GM12878 (cell line): ENCODE results near the gene FILIP1L. TPM values are rescaled to one million over a fixed set of nuclear protein-coding genes. Genes with fewer than 3 reads are reported as not detected.

Experiments
- ATAC-seq: fragments of 200-7000 bp; cut with Tn5 transposase; 3 replicates; pipeline ENCODE4 v1.9.1; 2020; ENCODE audit warnings: mild to moderate bottlenecking, moderate library complexity
- BruUV-seq: library from RNA; stranded (reverse); fragments of 400-500 nt; replicated peaks from 2 replicates; lab custom pipeline; 2021; lab: Mats Ljungman, UMichigan
- CTCF ChIA-PET: fragments of 300-600 bp; sonication (Branson Sonifier 250); formaldehyde crosslinking; extraction: SDS; loops from one replicate; lab custom pipeline; 2021; ENCODE audit warnings: inconsistent platforms; lab: Yijun Ruan, JAX
- POLR2A ChIA-PET: fragments of 350-600 bp; formaldehyde crosslinking; extraction: SDS; loops from one replicate; lab custom pipeline; 2021; ENCODE audit warnings: inconsistent platforms; lab: Charles Lee
- RAD21 ChIA-PET: fragments of 300-600 bp; sonication (Branson Sonifier 250); formaldehyde crosslinking; loops from one replicate; lab custom pipeline; 2023; ENCODE audit warnings: antibody characterized with exemption; ENCODE audit not compliant: unreplicated experiment; lab: Charles Lee
- SMC1A ChIA-PET: fragments of 300-600 bp; sonication (Branson Sonifier 250); formaldehyde crosslinking; loops from one replicate; lab custom pipeline; 2023; ENCODE audit not compliant: unreplicated experiment, uncharacterized antibody; lab: Charles Lee
- DNase-seq: peaks from one replicate; pipeline ENCODE4 v3.0.0-alpha.2; 2011; ENCODE audit warnings: low read depth, low spot score
- FAIRE-seq: peaks from 3 replicates; lab custom pipeline; 2011; peaks lifted over from hg19 to GRCh38; lab: Jason Lieb, UNC
- H2AFZ ChIP-seq: 2 replicates; pipeline ENCODE4 v1.6.0; 2011; ENCODE audit warnings: low read depth, low read length, control low read depth; ENCODE audit not compliant: control insufficient read depth
- H3K27ac ChIP-seq: 2 replicates; pipeline ENCODE4 v1.5.1; 2011; ENCODE audit warnings: control low read depth; ENCODE audit not compliant: control insufficient read depth, insufficient read depth
- H3K27me3 ChIP-seq, 2 experiments: replicated peaks in 1 of 2; 2 replicates each; pipeline versions ENCODE4 v1.6.0 to v1.6.1; 2011; ENCODE audit warnings: low read length in 1 of 2; ENCODE audit not compliant: control insufficient read depth in 2 of 2, insufficient read depth in 2 of 2
- H3K36me3 ChIP-seq, 2 experiments: 2 replicates each; pipeline ENCODE4 v1.5.1; 2011; ENCODE audit warnings: low read length in 1 of 2; ENCODE audit not compliant: control insufficient read depth in 2 of 2, insufficient read depth in 2 of 2
- H3K4me1 ChIP-seq: 2 replicates; pipeline ENCODE4 v1.6.1; 2011; ENCODE audit warnings: mild to moderate bottlenecking, low read length, moderate library complexity, mixed read lengths; ENCODE audit not compliant: control insufficient read depth, insufficient read depth
- H3K4me2 ChIP-seq: 2 replicates; pipeline ENCODE4 v1.6.0; 2011; ENCODE audit warnings: control low read depth; ENCODE audit not compliant: control insufficient read depth, insufficient read depth
- H3K4me3 ChIP-seq: fragments of 200-600 bp; sonication (generic); 2 replicates; pipeline ENCODE4 v1.5.1; 2016
- H3K79me2 ChIP-seq: 2 replicates; pipeline ENCODE4 v1.6.0; 2011; ENCODE audit warnings: low read length; ENCODE audit not compliant: control insufficient read depth, insufficient read depth
- H3K9ac ChIP-seq: 2 replicates; pipeline ENCODE4 v1.8.0; 2011; ENCODE audit warnings: low read length, control low read depth, mixed read lengths; ENCODE audit not compliant: control insufficient read depth, insufficient read depth
- H3K9me3 ChIP-seq: replicated peaks from 3 replicates; pipeline ENCODE4 v1.5.1; 2011; ENCODE audit warnings: mild to moderate bottlenecking, low read length; ENCODE audit not compliant: control insufficient read depth, insufficient read depth
- H4K20me1 ChIP-seq: 2 replicates; pipeline ENCODE4 v1.6.0; 2011; ENCODE audit not compliant: control insufficient read depth, insufficient read depth
- CBX3 ChIP-seq: fragments of 200-600 bp; sonication (generic); IDR thresholded peaks from 2 replicates; pipeline ENCODE4 v1.6.1; 2016; ENCODE audit warnings: low read depth, borderline replicate concordance
- CEBPZ ChIP-seq: fragments of 150-350 bp; IDR thresholded peaks from 2 replicates; pipeline ENCODE4 v1.6.1; 2016; ENCODE audit warnings: low read depth, low read length
- DPF2 ChIP-seq: fragments of 450-650 bp; IDR thresholded peaks from 2 replicates; pipeline ENCODE4 v1.6.1; 2017; ENCODE audit warnings: mild to moderate bottlenecking
- ETV6 ChIP-seq, 2 experiments: fragments of 450-650 bp in 1 of 2; IDR thresholded peaks in 1 of 2; conservative IDR thresholded peaks in 1 of 2; 2 replicates each; pipeline ENCODE4 v1.6.1; 2014; ENCODE audit warnings: antibody characterized with exemption in 1 of 2, borderline replicate concordance in 1 of 2, low read depth in 1 of 2, mild to moderate bottlenecking in 1 of 2, moderate library complexity in 1 of 2
- JUNB ChIP-seq: IDR thresholded peaks from 2 replicates; pipeline ENCODE4 v1.6.1; 2016; ENCODE audit warnings: antibody characterized with exemption, mild to moderate bottlenecking
- NFIC ChIP-seq: IDR thresholded peaks from 2 replicates; pipeline ENCODE4 v1.6.1; 2012; ENCODE audit warnings: low read depth, mild to moderate bottlenecking, inconsistent platforms, low read length, moderate library complexity
- NFYA ChIP-seq: IDR thresholded peaks from 2 replicates; pipeline ENCODE4 v1.6.1; 2011; ENCODE audit warnings: low read depth, mild to moderate bottlenecking, low read length, improper control_type of control experiment, borderline replicate concordance
- NR2C1 ChIP-seq: fragments of 450-650 bp; IDR thresholded peaks from 2 replicates; pipeline ENCODE4 v1.6.1; 2017; ENCODE audit warnings: antibody characterized with exemption, mild to moderate bottlenecking, moderate library complexity
- RAD51 ChIP-seq: fragments of 450-650 bp; IDR thresholded peaks from 2 replicates; pipeline ENCODE4 v1.6.1; 2016; ENCODE audit warnings: moderate library complexity, mild to moderate bottlenecking, inconsistent platforms
- RELB ChIP-seq: fragments of 450-650 bp; IDR thresholded peaks from 2 replicates; pipeline ENCODE4 v1.6.1; 2017; ENCODE audit warnings: low read depth, mild to moderate bottlenecking, moderate library complexity
- SKIL ChIP-seq: fragments of 450-650 bp; IDR thresholded peaks from 2 replicates; pipeline ENCODE4 v1.6.1; 2017; ENCODE audit warnings: mild to moderate bottlenecking, low read depth, inconsistent platforms; ENCODE audit not compliant: poor library complexity, severe bottlenecking
- SP1 ChIP-seq: IDR thresholded peaks from one replicate; pipeline ENCODE4 v1.6.1; 2011; ENCODE audit warnings: low read depth, low read length
- TBL1XR1 ChIP-seq: IDR thresholded peaks from 2 replicates; pipeline ENCODE4 v1.6.1; 2012; ENCODE audit warnings: low read depth, low read length, improper control_type of control experiment
- USF1 ChIP-seq: IDR thresholded peaks from 2 replicates; pipeline ENCODE4 v1.6.1; 2011; ENCODE audit warnings: borderline replicate concordance, low read depth, mild to moderate bottlenecking, moderate library complexity, mixed read lengths, low read length; ENCODE audit not compliant: insufficient read depth; ENCODE audit errors: extremely low read length
- WGBS: methylation state at CpG from one replicate; pipeline ENCODE4 v1.1.6; 2016; ENCODE audit warnings: low lambda C conversion rate; ENCODE audit not compliant: insufficient replicate concordance, insufficient coverage; ENCODE audit errors: missing lambda C conversion rate; 5-methylcytosine and 5-hydroxymethylcytosine counted together
- in situ Hi-C: fragments of 300-500 bp; cut with MboI; formaldehyde crosslinking; loops from 9 replicates; pipeline ENCODE4 v1.14.3; 2018; ENCODE audit warnings: mixed read lengths
- intact Hi-C: fragments of 100-400 bp; cut with micrococcal nuclease; formaldehyde crosslinking; loops from one replicate; pipeline ENCODE4 v1.14.2; 2022; ENCODE audit not compliant: unreplicated experiment
- polyA plus RNA-seq, 11 experiments: library from polyadenylated mRNA; depleted of rRNA in 4 of 11; unstranded in 6 of 11; stranded (reverse) in 5 of 11; fragments of >200 nt; fragmentation: Nextera tagmentation in 4 of 11; fragmentation: Illumina TruSeq in 1 of 11; extraction: Ambion mirVana in 4 of 11; extraction: Trizol in 1 of 11; gene quantifications; 1 replicate in 1 of 11; 2 replicates in 10 of 11; pipeline versions ENCODE4 v1.2.1 to v1.2.3, GENCODE V29; 2011 to 2016; ENCODE audit warnings: inconsistent platforms in 2 of 11, missing spikeins in 2 of 11, low read depth in 1 of 11
- total RNA-seq, 4 experiments: library from RNA; depleted of rRNA in 3 of 4; stranded (reverse); fragments of >200 nt in 3 of 4; fragmentation: Illumina TruSeq in 1 of 4; extraction: Trizol in 1 of 4; gene quantifications; 2 replicates each; pipeline versions ENCODE4 v1.2.1 to v1.2.3, GENCODE V29; 2013 to 2021

Gene FILIP1L
- total and polyA plus RNA-seq, 10 of the 15 experiments (the other 5 are each of a cell fraction or from before 2014, with no cell fraction given): 0.24 to 6.1 (median 3.5) TPM

- TF ChIP-seq RELB: no peak
- TF ChIP-seq CBX3: no peak
- no peak for TF ChIP-seq CEBPZ
- TF ChIP-seq, all 136 proteins: peak for 0
Observed at GRCh38 chr3:100113723-100114412, 433 bp downstream of the FILIP1L start (continued).

- in situ Hi-C loops: no loop called here
- no peaks in the 10 kb centered on the region for H3K36me3 ChIP-seq
- FAIRE-seq: no peak
- ChIA-PET SMC1A (no interaction called here), POLR2A (no interaction called here), RAD21 (no interaction called here), CTCF (interaction anchor here (0.9 to 1.0 kb wide), 3 partner anchors 22 to 44 kb away, joined by 3 read pairs; no protein-coding TSS in a partner anchor)
- no peak overlapping the region for H3K4me3 ChIP-seq
- H3K27ac ChIP-seq: no peak overlapping the region
- no peaks in the 10 kb centered on the region for H4K20me1 ChIP-seq
- 95% methylated on average over 1 of the region's 1 CpG for WGBS
- no peaks in the 10 kb centered on the region for H3K4me1 ChIP-seq
- no peaks in the 10 kb centered on the region for H3K27me3 ChIP-seq
- BruUV-seq: no TSS peak
- DNase-seq: no peak
- no peaks in the 10 kb centered on the region for H3K79me2 ChIP-seq
- H2AFZ ChIP-seq: no peak overlapping the region
- intact Hi-C loops: no loop called here
- no peak overlapping the region for H3K4me2 ChIP-seq
- no peaks in the 10 kb centered on the region for H3K9me3 ChIP-seq
- ATAC-seq: no peak
- H3K9ac ChIP-seq: no peak overlapping the region
- no peak for TF ChIP-seq SP1
- no peak for TF ChIP-seq ETV6 (conservative IDR thresholded peaks at IDR 0.05 in 1 of 2, IDR thresholded peaks at IDR 0.05 in 1 of 2; ENCODE audit: borderline replicate concordance in 1 of 2, low read depth in 1 of 2)
- no peak for TF ChIP-seq JUNB
- TF ChIP-seq NR2C1: no peak
- TF ChIP-seq TBL1XR1: no peak
- TF ChIP-seq DPF2: no peak
- no peak for TF ChIP-seq USF1
- TF ChIP-seq SKIL: no peak
- no peak for TF ChIP-seq RAD51
- no peak for TF ChIP-seq NFIC
- no peak for TF ChIP-seq NFYA
Observed at GRCh38 chr3:100111728-100112127, 2.6 kb downstream of the FILIP1L start.
